Activated T-cell treated with anti-CD3 and anti-CD28 coated beads, Interleukin-2, amount 50 U/mL, for 72 hours (primary cell): Measurements from ENCODE around the gene INSYN2B. TPM values are rescaled to one million over a fixed set of nuclear protein-coding genes. Genes with fewer than 3 reads are reported as not detected.

Source experiments
- ATAC-seq, 2 donors: fragments of 150-1000 bp; cut with Tn5 transposase; replicated peaks in 1 of 2; 2 replicates each; pipeline ENCODE4 v1.10.0; 2021; ENCODE audit warnings: moderate library complexity in 2 of 2, mild to moderate bottlenecking in 1 of 2
- DNase-seq, 2 donors: peaks; one replicate each; pipeline ENCODE4 v3.0.0; 2021 to 2022; ENCODE audit warnings: mixed read lengths in 1 of 2
- H3K27ac Mint-ChIP-seq: one replicate; pipeline ENCODE4 v1.8.0; 2022; ENCODE audit warnings: mild to moderate bottlenecking, moderate library complexity, mixed read lengths
- H3K27me3 Mint-ChIP-seq: one replicate; pipeline ENCODE4 v1.8.0; 2022; ENCODE audit warnings: low read depth, mixed read lengths
- H3K36me3 Mint-ChIP-seq, 2 donors: one replicate each; pipeline ENCODE4 v1.8.0; 2022; ENCODE audit warnings: mixed read lengths in 2 of 2, mild to moderate bottlenecking in 1 of 2; ENCODE audit not compliant: insufficient read depth in 2 of 2
- H3K4me1 Mint-ChIP-seq: one replicate; pipeline ENCODE4 v1.8.0; 2022; ENCODE audit warnings: low read depth, mixed read lengths
- H3K4me3 Mint-ChIP-seq, 2 donors: one replicate each; pipeline ENCODE4 v1.8.0; 2022; ENCODE audit warnings: mild to moderate bottlenecking in 2 of 2, mixed read lengths in 2 of 2, moderate library complexity in 2 of 2
- H3K9me3 Mint-ChIP-seq, 2 donors: one replicate each; pipeline ENCODE4 v1.8.0; 2022; ENCODE audit warnings: mixed read lengths in 2 of 2
- total RNA-seq, 2 donors: library from RNA; stranded (reverse); gene quantifications; one replicate each; pipeline ENCODE4 v1.2.3, GENCODE V29; 2022

INSYN2B gene
- total RNA-seq, 2 donors from 2014 or later = not detected

GRCh38 chr5:169914766-169915165 lies 65.5 kb downstream of the INSYN2B start:
- no peak overlapping the region for H3K27ac Mint-ChIP-seq
- H3K4me3 Mint-ChIP-seq = no peak overlapping the region
- DNase-seq (no peak), ATAC-seq (no peak)
- no peaks in the 10 kb centered on the region for H3K9me3 Mint-ChIP-seq
- no peaks in the 10 kb centered on the region for H3K27me3 Mint-ChIP-seq
- H3K36me3 Mint-ChIP-seq = peaks cover 3 to 4% of the 10 kb centered on the region in 2 donors
- peaks cover 7% of the 10 kb centered on the region for H3K4me1 Mint-ChIP-seq

GRCh38 chr5:169913479-169913878 lies 66.8 kb downstream of the INSYN2B start:
- DNase-seq (no peak), ATAC-seq (no peak)
- Mint-ChIP-seq H3K36me3 (peaks cover 3 to 4% of the 10 kb centered on the region in 2 donors), H3K4me3 (no peak overlapping the region), H3K27ac (no peak overlapping the region), H3K9me3 (no peaks in the 10 kb centered on the region), H3K4me1 (peaks cover 8% of the 10 kb centered on the region), H3K27me3 (no peaks in the 10 kb centered on the region)

DNA sequence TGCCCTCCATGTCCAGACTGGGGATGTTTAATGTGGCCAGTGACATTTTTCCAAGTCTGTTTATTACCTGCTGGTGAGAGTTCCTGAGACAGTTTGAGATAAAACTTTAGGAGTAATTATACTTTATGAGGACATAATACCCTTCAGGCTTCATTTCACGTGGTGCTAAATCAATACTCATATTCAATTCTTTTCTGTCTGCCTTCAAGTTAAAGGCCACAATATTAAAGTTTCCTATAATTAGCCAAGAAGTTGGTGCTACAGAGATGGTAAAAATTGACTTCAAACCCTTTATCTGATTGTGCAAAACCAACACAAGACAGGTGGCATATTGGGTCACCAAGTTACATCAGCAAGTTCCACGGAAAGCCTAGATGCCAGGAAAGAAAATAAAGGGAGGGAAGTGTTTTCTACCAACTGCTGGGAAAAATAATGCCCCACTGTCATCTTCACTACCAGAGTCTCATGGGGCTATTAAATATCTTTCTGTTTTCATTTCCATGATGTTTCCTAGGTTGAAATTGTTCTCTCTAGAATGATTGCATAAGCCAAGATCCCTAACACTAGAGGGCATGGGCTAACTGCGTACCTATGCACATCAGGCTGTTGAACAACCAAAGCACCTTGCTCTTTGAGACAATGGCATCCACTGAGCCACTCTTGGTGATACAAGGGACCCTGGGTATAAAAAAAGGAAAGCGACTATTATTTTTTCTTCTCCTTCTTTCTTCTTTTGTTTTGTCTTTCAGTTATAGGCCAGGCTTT lies 68.7 kb downstream of the INSYN2B start:
- Mint-ChIP-seq H3K4me1 (peaks cover 8% of the 10 kb centered on the region), H3K36me3 (peaks cover 3 to 4% of the 10 kb centered on the region in 2 donors), H3K9me3 (no peaks in the 10 kb centered on the region), H3K27ac (no peak overlapping the region), H3K27me3 (no peaks in the 10 kb centered on the region), H3K4me3 (no peak overlapping the region)
- ATAC-seq (no peak), DNase-seq (no peak)

GRCh38 chr5:169910393-169910792 lies 69.9 kb downstream of the INSYN2B start:
- no peak overlapping the region for H3K4me3 Mint-ChIP-seq
- peaks cover 3 to 4% of the 10 kb centered on the region in 2 donors for H3K36me3 Mint-ChIP-seq
- H3K27ac Mint-ChIP-seq = no peak overlapping the region
- no peak for ATAC-seq
- H3K27me3 Mint-ChIP-seq = no peaks in the 10 kb centered on the region
- H3K9me3 Mint-ChIP-seq = no peaks in the 10 kb centered on the region
- H3K4me1 Mint-ChIP-seq = peaks cover 8% of the 10 kb centered on the region
- no peak for DNase-seq

DNA sequence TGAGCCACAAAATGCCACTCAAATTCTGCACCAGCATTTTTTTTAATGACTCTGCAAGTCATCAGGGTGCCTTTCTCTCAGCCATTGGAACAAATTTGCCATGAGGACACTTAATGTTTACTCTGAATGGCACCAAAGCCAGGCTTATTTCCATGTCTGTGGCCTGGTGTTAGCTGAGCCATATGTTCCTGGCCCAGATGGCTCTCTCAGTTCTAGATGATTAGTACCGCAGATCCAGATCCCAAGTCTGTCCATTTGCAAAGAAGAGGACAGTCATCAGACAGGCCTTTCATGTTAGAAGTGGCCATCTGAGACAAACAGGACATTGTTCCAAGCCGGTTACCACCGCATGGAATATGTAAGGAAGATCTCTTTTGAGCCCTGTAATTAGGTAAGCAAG lies 70.3 kb downstream of the INSYN2B start:
- ATAC-seq (no peak), DNase-seq (no peak)
- Mint-ChIP-seq H3K4me1 (peaks cover 8% of the 10 kb centered on the region), H3K4me3 (no peak overlapping the region), H3K27ac (no peak overlapping the region), H3K27me3 (no peaks in the 10 kb centered on the region), H3K36me3 (peaks cover 3 to 4% of the 10 kb centered on the region in 2 donors), H3K9me3 (no peaks in the 10 kb centered on the region)

DNA sequence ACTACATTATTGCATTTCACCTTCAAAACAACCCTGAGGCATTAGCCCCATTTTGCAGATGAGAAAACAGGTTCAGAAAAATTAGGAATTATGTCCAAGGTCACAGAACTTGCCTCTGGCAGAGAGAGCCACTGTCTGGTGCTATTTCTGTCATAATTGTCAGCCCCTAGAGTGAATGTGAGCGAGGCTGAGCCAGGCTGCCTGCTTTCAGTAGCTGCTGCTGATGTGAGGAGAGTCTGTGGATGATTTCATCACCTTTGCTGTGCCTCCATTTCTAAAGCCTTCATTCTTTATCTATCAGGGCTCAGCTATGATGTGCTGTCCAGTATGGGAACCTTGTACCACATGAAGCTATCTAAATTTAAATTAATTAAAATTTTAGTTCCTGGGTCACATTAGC lies 71.4 kb downstream of the INSYN2B start:
- H3K27ac Mint-ChIP-seq = no peak overlapping the region
- ATAC-seq = no peak

GRCh38 chr5:169906745-169907649 lies 73.3 kb downstream of the INSYN2B start:
- Mint-ChIP-seq H3K27ac (no peak overlapping the region), H3K4me1 (peaks cover 15% of the 10 kb centered on the region), H3K9me3 (no peaks in the 10 kb centered on the region), H3K36me3 (no peaks in the 10 kb centered on the region), H3K4me3 (no peak overlapping the region), H3K27me3 (no peaks in the 10 kb centered on the region)
- no peak for ATAC-seq
- no peak for DNase-seq

More for the DNA sequence above, 71.4 kb downstream of the INSYN2B start:
- peaks cover 0 to 2% of the 10 kb centered on the region in 2 donors for H3K36me3 Mint-ChIP-seq
- no peaks in the 10 kb centered on the region for H3K27me3 Mint-ChIP-seq
- peaks cover 8% of the 10 kb centered on the region for H3K4me1 Mint-ChIP-seq
- no peak for DNase-seq
- no peaks in the 10 kb centered on the region for H3K9me3 Mint-ChIP-seq
- no peak overlapping the region for H3K4me3 Mint-ChIP-seq

DNA sequence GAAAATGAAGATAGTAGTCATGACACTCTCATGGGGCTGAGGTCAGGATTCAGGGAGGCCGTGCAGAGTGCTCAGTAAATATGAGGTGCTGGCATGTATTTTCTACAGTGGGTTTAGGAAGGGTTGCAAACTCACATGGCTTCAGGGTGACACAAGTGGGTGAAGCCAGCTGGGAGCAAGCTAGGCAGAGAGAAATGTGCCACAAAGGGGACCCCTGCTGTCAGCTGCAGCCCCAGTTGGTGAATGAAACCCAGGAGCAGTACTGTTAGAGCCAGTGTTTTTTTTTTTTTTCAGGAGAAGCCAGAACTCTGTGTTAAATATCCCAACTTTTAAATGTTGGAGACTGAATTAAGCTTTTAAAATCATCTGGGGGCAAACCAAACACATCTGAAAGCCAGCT lies 75.3 kb downstream of the INSYN2B start:
- Mint-ChIP-seq H3K9me3 (no peaks in the 10 kb centered on the region), H3K4me3 (no peak overlapping the region), H3K27me3 (no peaks in the 10 kb centered on the region), H3K27ac (no peak overlapping the region), H3K36me3 (peaks cover under 1 to 2% of the 10 kb centered on the region in 2 donors), H3K4me1 (peaks cover 23% of the 10 kb centered on the region)
- ATAC-seq (no peak), DNase-seq (no peak)

DNA sequence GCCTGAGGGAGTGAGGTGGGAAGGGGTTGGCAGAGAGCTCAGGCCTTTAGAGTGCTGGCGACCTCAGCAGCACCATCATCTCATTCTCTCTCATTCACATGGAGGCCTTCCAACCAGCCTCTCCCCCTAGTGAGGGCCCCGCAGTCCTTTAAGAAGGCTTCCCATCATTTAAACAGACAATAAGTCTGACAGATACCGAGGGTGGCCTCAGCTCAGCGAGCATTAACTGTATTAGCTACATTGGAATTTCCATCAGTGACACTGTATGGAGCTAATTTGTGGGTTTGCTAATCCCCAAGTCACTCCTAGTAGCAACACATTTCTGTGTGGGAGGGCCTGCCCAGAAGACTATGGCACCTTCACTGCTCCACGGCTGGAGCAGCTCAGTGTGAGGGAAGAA lies 75.8 kb downstream of the INSYN2B start:
- Mint-ChIP-seq H3K36me3 (peaks cover 2 to 3% of the 10 kb centered on the region in 2 donors), H3K27me3 (no peaks in the 10 kb centered on the region), H3K27ac (no peak overlapping the region), H3K9me3 (no peaks in the 10 kb centered on the region), H3K4me3 (no peak overlapping the region), H3K4me1 (peaks cover 19% of the 10 kb centered on the region)
- no peak for DNase-seq
- no peak for ATAC-seq

- ATAC-seq (no peak), DNase-seq (no peak)
- H3K27ac Mint-ChIP-seq = no peak overlapping the region
- peaks cover 19% of the 10 kb centered on the region for H3K4me1 Mint-ChIP-seq
- H3K27me3 Mint-ChIP-seq = no peaks in the 10 kb centered on the region
- no peaks in the 10 kb centered on the region for H3K9me3 Mint-ChIP-seq
- H3K4me3 Mint-ChIP-seq = no peak overlapping the region
- H3K36me3 Mint-ChIP-seq = peaks cover 2 to 3% of the 10 kb centered on the region in 2 donors
Observed at GRCh38 chr5:169904059-169904458, 76.2 kb downstream of the INSYN2B start.

DNA sequence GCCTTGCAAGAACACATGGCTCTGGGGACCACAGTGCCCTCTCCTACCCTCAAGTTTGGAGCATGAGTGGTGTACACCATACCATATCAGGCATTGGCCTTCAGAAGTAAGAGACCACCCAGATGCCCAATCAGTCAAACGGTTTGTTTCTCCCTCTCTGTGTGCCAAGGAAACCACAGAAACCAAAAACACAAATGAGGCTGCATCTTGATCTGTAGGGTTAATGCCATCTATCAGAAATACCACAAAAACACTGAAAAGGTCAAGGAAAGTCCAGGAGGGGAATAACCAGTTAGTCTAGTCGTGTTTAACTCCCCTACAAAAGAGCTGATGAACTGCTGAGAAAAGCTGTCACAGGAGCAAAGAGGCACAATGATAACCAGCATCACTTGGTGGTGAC lies 78.4 kb downstream of the INSYN2B start:
- Mint-ChIP-seq H3K4me1 (peaks cover 19% of the 10 kb centered on the region), H3K4me3 (no peak overlapping the region), H3K27ac (no peak overlapping the region), H3K36me3 (peaks cover 7 to 8% of the 10 kb centered on the region in 2 donors), H3K9me3 (no peaks in the 10 kb centered on the region), H3K27me3 (no peaks in the 10 kb centered on the region)
- ATAC-seq (no peak), DNase-seq (no peak)

DNA sequence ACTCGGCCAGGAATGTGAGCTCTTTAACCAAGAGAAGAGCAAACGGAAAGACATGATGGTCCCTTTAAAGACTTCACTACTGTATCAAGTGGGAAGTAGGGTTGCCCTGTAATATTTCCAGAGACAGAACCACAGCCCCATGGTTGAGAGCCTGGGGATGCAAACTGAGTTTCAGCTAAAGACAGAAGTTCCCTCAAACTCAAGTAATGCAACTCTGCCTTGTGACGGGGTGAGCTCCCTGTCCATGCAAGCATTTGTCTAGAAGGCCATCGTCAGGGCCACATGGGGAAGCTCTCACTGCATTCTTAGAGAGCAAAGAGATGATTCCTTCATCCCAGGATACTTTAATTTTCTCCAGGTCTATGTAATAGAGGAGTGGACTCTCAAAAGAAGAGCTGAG lies 82.8 kb downstream of the INSYN2B start:
- no peak overlapping the region for H3K4me3 Mint-ChIP-seq
- peaks cover 13% of the 10 kb centered on the region for H3K4me1 Mint-ChIP-seq
- H3K9me3 Mint-ChIP-seq = no peaks in the 10 kb centered on the region
- H3K27me3 Mint-ChIP-seq = no peaks in the 10 kb centered on the region
- DNase-seq (no peak), ATAC-seq (no peak)
- H3K27ac Mint-ChIP-seq = no peak overlapping the region
- H3K36me3 Mint-ChIP-seq = peaks cover 8 to 9% of the 10 kb centered on the region in 2 donors

DNA sequence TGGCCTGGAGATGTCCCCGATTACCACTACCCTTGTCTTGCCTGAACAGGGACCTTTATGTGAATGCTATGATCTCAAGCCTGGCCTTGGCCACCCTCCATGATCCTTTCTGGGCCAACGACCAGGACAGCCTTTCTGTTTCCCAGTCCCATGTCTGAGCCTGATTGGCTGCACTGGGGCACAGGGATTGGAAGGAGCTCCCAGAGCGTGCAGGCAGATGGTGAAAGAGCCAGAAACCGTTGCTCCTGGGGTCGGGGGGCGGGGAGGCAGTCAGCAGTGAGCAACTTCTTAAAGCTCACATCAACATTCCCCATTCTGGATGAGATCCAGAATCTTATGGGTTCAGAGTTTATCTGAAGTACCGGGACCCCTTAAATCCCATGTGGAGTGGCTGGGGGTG lies 84.4 kb downstream of the INSYN2B start:
- no peak for DNase-seq
- Mint-ChIP-seq H3K27ac (no peak overlapping the region), H3K27me3 (no peaks in the 10 kb centered on the region), H3K9me3 (no peaks in the 10 kb centered on the region), H3K4me1 (peaks cover 2% of the 10 kb centered on the region), H3K36me3 (peaks cover 8% of the 10 kb centered on the region in 2 donors), H3K4me3 (no peak overlapping the region)
- ATAC-seq = no peak
